Adrenal gland (tissue), 12 donors: ENCODE data around the gene CDH3. TPM values are rescaled to one million over a fixed set of nuclear protein-coding genes. Genes with fewer than 3 reads are reported as not detected.

Experiments
- DNase-seq, 7 donors: peaks; one replicate each; pipeline ENCODE4 v3.0.0-alpha.2; 2019 to 2020
- H3K27ac ChIP-seq, 5 donors: fragments of 200-600 bp; sonication (generic) in 4 of 5; 1 replicate in 3 of 5; 2 replicates in 2 of 5; pipeline versions ENCODE4 v1.5.1 to v1.8.0; 2016 to 2020; ENCODE audit warnings: mild to moderate bottlenecking in 1 of 5
- H3K27me3 ChIP-seq: fragments of 200-600 bp; 2 replicates; pipeline ENCODE4 v1.8.0; 2021
- H3K36me3 ChIP-seq, 2 donors: fragments of 200-600 bp; replicated peaks in 1 of 2; 1 replicate in 1 of 2; 2 replicates in 1 of 2; pipeline versions ENCODE4 v1.5.1 to v1.8.0; 2018 to 2022
- H3K4me1 ChIP-seq, 2 donors: fragments of 200-600 bp; replicated peaks in 1 of 2; 1 replicate in 1 of 2; 2 replicates in 1 of 2; pipeline versions ENCODE4 v1.5.1 to v1.8.0; 2018 to 2021
- H3K4me3 ChIP-seq, 4 donors: fragments of 200-600 bp; sonication (generic) in 3 of 4; one replicate each; pipeline ENCODE4 v1.5.1; 2016 to 2018
- H3K9me3 ChIP-seq, 3 donors: fragments of 200-600 bp; sonication (generic) in 1 of 3; replicated peaks in 1 of 3; 1 replicate in 2 of 3; 2 replicates in 1 of 3; pipeline versions ENCODE4 v1.5.1 to v1.8.0; 2016 to 2021
- CTCF ChIP-seq, 6 experiments: fragments of 450-650 bp in 4 of 6; fragments of 200-600 bp in 2 of 6; sonication (generic) in 1 of 6; IDR thresholded peaks; 1 replicate in 5 of 6; 2 replicates in 1 of 6; pipeline versions ENCODE4 v1.5.1 to v1.8.0; 2016 to 2021; ENCODE audit warnings: antibody characterized with exemption in 6 of 6, mild to moderate bottlenecking in 2 of 6, moderate library complexity in 1 of 6
- POLR2A ChIP-seq, 2 donors: fragments of 450-650 bp; IDR thresholded peaks; one replicate each; pipeline ENCODE4 v1.6.1; 2017; ENCODE audit warnings: antibody characterized with exemption in 2 of 2, mild to moderate bottlenecking in 2 of 2, moderate library complexity in 1 of 2
- WGBS, 4 donors: extraction: QIAGEN DNeasy Blood & Tissue Kit in 2 of 4; methylation state at CpG; one replicate each; pipeline versions ENCODE4 v1.1.5 to v1.1.7; 2013 to 2017; 5-methylcytosine and 5-hydroxymethylcytosine counted together
- intact Hi-C, 2 donors: fragments of 100-400 bp; cut with DNase I; formaldehyde crosslinking; loops; one replicate each; pipeline versions ENCODE4 v1.14.1 to v1.15.0; 2022 to 2023
- polyA plus RNA-seq, 3 donors: library from polyadenylated mRNA; stranded (reverse); fragments of 200-250 nt in 2 of 3; fragments of 350-450 nt in 1 of 3; fragmentation: Illumina TruSeq in 1 of 3; extraction: RNeasy Lipid Tissue Mini Kit (QIAGEN cat#74804) in 1 of 3; gene quantifications; one replicate each; pipeline ENCODE4 v1.2.3, GENCODE V29; 2013 to 2014
- total RNA-seq, 9 donors: library from RNA; depleted of rRNA in 4 of 9; stranded (reverse); fragments of >200 nt in 4 of 9; fragments of 120-200 nt in 1 of 9; fragmentation: NEBNext Ultra II Directional in 1 of 9; extraction: Animal tissue kit (Norgen Biotek cat#: 25700) in 1 of 9; gene quantifications; one replicate each; pipeline versions ENCODE4 v1.1.0 to v1.2.4, GENCODE V29; 2013 to 2023
- donor health status: healthy with polysubstance abuse.
- donor health status: Bipolar disorder and iron deficiency.
- donor health status: DM: yes; HTN: yes; CAD: no.
- donor health status: DM: no; HTN: no; CAD: no.
- donor health status: DM: no; HTN: no; CAD: no.
- donor health status: DM: yes; HTN: yes; CAD: no.

CDH3 gene
- total and polyA plus RNA-seq, 12 donors, result 0.16 to 3.3 (median 1.0) TPM; not detected in 1

- TF ChIP-seq POLR2A (IDR thresholded peaks at IDR 0.05), result no peak
- no peak for TF ChIP-seq CTCF (IDR thresholded peaks at IDR 0.05)
- Histone ChIP-seq H3K27ac (no peak overlapping the region), H3K27me3 (no peaks in the 10 kb centered on the region), H3K4me1 (no peaks in the 10 kb centered on the region), H3K4me3 (no peak overlapping the region), H3K36me3 (no peaks in the 10 kb centered on the region), H3K9me3 (no peaks in the 10 kb centered on the region)
- WGBS, 4 donors, result 89 to 97% (median 95%) methylated on average over 7 of the region's 7 CpGs
- no peak for DNase-seq
- intact Hi-C loops, result no loop called here
Observed at GRCh38 chr16:68607443-68607842, 37.7 kb upstream of the CDH3 start.

- no peak for TF ChIP-seq POLR2A (IDR thresholded peaks at IDR 0.05)
- no peak for TF ChIP-seq CTCF (IDR thresholded peaks at IDR 0.05)
- H3K4me1 ChIP-seq, result no peaks in the 10 kb centered on the region
- no peaks in the 10 kb centered on the region for H3K27me3 ChIP-seq
- no peak overlapping the region for H3K27ac ChIP-seq
- H3K4me3 ChIP-seq, result no peak overlapping the region
- H3K9me3 ChIP-seq, result no peaks in the 10 kb centered on the region
- WGBS, 4 donors, result 80 to 96% (median 93%) methylated on average over 2 of the region's 2 CpGs
- intact Hi-C loops, result no loop called here
- no peaks in the 10 kb centered on the region for H3K36me3 ChIP-seq
- no peak for DNase-seq
Observed at GRCh38 chr16:68608330-68608729, 36.8 kb upstream of the CDH3 start.

- intact Hi-C loops, result no loop called here
- no peak overlapping the region for H3K27ac ChIP-seq
- 77 to 89% (median 83%) methylated on average over 3 of the region's 3 CpGs for WGBS, 4 donors
- TF ChIP-seq POLR2A (IDR thresholded peaks at IDR 0.05) (no peak), CTCF (IDR thresholded peaks at IDR 0.05) (no peak)
- no peaks in the 10 kb centered on the region for H3K27me3 ChIP-seq
- no peaks in the 10 kb centered on the region for H3K9me3 ChIP-seq
- H3K4me3 ChIP-seq, result no peak overlapping the region
- no peaks in the 10 kb centered on the region for H3K4me1 ChIP-seq
- H3K36me3 ChIP-seq, result no peaks in the 10 kb centered on the region
- no peak for DNase-seq
Observed at GRCh38 chr16:68612996-68613395, 32.1 kb upstream of the CDH3 start.

GRCh38 chr16:68617734-68618133, 27.4 kb upstream of the CDH3 start:
- Histone ChIP-seq H3K4me3 (no peak overlapping the region), H3K27me3 (no peaks in the 10 kb centered on the region), H3K27ac (no peak overlapping the region), H3K36me3 (no peaks in the 10 kb centered on the region), H3K4me1 (no peaks in the 10 kb centered on the region), H3K9me3 (no peaks in the 10 kb centered on the region)
- intact Hi-C loops, result no loop called here
- no peak for DNase-seq
- WGBS, 4 donors, result 84 to 89% (median 86%) methylated on average over 7 of the region's 7 CpGs
- TF ChIP-seq POLR2A (IDR thresholded peaks at IDR 0.05) (no peak), CTCF (IDR thresholded peaks at IDR 0.05) (no peak)
